ENCODE data around the gene SVBP. TPM values are rescaled to one million over a fixed set of nuclear protein-coding genes. Genes with fewer than 3 reads are reported as not detected.

The SVBP gene
- total RNA-seq, 1 donor from 2014 or later = 48.1 TPM

GRCh38 chr1:42758641-42759040, 58.6 kb downstream of the SVBP start:
- DNase-seq (ENCODE audit: low spot score in 2 of 2, unreplicated experiment in 2 of 2) = no peak
- no peak overlapping the region for H3K4me3 Mint-ChIP-seq
- TF ChIP-seq CTCF (IDR thresholded peaks at IDR 0.05; ENCODE audit: unreplicated experiment) = no peak
- no peaks in the 10 kb centered on the region for H3K4me1 Mint-ChIP-seq
- no peaks in the 10 kb centered on the region for H3K27me3 Mint-ChIP-seq (ENCODE audit: low read depth)
- peaks cover 28% of the 10 kb centered on the region for H3K36me3 Mint-ChIP-seq
- H3K27ac Mint-ChIP-seq = no peak overlapping the region
- no peaks in the 10 kb centered on the region for H3K9me3 Mint-ChIP-seq

- no peaks in the 10 kb centered on the region for H3K4me1 Mint-ChIP-seq
- H3K27ac Mint-ChIP-seq = no peak overlapping the region
- no peak overlapping the region for H3K4me3 Mint-ChIP-seq
- no peaks in the 10 kb centered on the region for H3K27me3 Mint-ChIP-seq (ENCODE audit: low read depth)
- no peaks in the 10 kb centered on the region for H3K9me3 Mint-ChIP-seq
- TF ChIP-seq CTCF (IDR thresholded peaks at IDR 0.05; ENCODE audit: unreplicated experiment) = no peak
- DNase-seq (ENCODE audit: low spot score in 2 of 2, unreplicated experiment in 2 of 2) = no peak
- peaks cover 33% of the 10 kb centered on the region for H3K36me3 Mint-ChIP-seq
Observed at GRCh38 chr1:42757892-42758275, 59.3 kb downstream of the SVBP start.

Other genes with a start within 250 kb of the SVBP start
- gene PPIH, start 159.0 kb downstream of the SVBP start, total RNA-seq = 42.5 to 44.1 TPM (median 43.3 TPM) in 3 replicates
- gene YBX1, start 135.0 kb downstream of the SVBP start, total RNA-seq = 405 to 423 TPM (median 411 TPM) in 3 replicates
- 1.6 to 1.7 TPM (median 1.6 TPM) in 3 replicates for gene CLDN19, start 77.2 kb downstream of the SVBP start, total RNA-seq
- gene P3H1, start 50.4 kb downstream of the SVBP start, total RNA-seq = 104 to 123 TPM (median 105 TPM) in 3 replicates
- gene C1orf50, start 50.1 kb downstream of the SVBP start, total RNA-seq = 6.5 to 10.4 TPM (median 7.4 TPM) in 3 replicates
- gene TMEM269, start 32.4 kb downstream of the SVBP start, total RNA-seq = 0.54 to 0.98 TPM (median 0.91 TPM) in 3 replicates
- 14.7 to 17.2 TPM (median 15.4 TPM) in 3 replicates for gene ERMAP, start 275 bp downstream of the SVBP start, total RNA-seq
- gene ZNF691, start 29.2 kb upstream of the SVBP start, total RNA-seq = 14.2 to 15.2 TPM (median 14.2 TPM) in 3 replicates
- 786 to 841 TPM (median 827 TPM) in 3 replicates for gene SLC2A1, start 141.5 kb upstream of the SVBP start, total RNA-seq